ENCODE data around the gene CFH.

- TF ChIP-seq CTCF (IDR thresholded peaks at IDR 0.05; ENCODE audit: low read depth, low read length, poor library complexity, severe bottlenecking): no peak
- TF ChIP-seq EZH2phosphoT487 (IDR thresholded peaks at IDR 0.05; ENCODE audit: borderline replicate concordance, low read length): no peak
Observed at GRCh38 chr1:196611873-196612272, 40.0 kb upstream of the CFH start.
